ENCODE data around the gene N4BP2.

DNA sequence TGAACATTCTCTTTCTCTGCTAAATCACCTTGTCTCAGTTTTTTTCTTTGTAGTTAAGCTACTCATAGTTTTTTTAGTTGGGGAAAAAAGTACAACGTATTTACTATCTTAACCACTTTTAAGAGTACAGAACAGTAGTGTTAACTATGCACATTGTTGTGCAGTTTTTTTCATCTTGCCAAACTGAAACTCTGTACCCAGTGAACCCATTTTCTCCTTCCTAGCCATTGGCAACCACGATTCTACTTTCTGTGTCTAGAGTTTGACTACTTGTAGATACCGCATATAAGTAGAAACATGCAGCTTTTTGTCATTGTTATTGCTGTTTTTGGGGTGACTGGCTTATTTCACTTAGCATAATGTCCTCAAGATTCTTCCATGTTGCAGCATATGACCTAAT, 10.0 kb downstream of the N4BP2 start:
- TF ChIP-seq, protein P1, sequence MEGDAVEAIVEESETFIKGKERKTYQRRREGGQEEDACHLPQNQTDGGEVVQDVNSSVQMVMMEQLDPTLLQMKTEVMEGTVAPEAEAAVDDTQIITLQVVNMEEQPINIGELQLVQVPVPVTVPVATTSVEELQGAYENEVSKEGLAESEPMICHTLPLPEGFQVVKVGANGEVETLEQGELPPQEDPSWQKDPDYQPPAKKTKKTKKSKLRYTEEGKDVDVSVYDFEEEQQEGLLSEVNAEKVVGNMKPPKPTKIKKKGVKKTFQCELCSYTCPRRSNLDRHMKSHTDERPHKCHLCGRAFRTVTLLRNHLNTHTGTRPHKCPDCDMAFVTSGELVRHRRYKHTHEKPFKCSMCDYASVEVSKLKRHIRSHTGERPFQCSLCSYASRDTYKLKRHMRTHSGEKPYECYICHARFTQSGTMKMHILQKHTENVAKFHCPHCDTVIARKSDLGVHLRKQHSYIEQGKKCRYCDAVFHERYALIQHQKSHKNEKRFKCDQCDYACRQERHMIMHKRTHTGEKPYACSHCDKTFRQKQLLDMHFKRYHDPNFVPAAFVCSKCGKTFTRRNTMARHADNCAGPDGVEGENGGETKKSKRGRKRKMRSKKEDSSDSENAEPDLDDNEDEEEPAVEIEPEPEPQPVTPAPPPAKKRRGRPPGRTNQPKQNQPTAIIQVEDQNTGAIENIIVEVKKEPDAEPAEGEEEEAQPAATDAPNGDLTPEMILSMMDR (IDR thresholded peaks at IDR 0.05) = no peak
- no peak for TF ChIP-seq POLR2A (IDR thresholded peaks at IDR 0.05; ENCODE audit: low read depth)
- no peak for TF ChIP-seq POLR2AphosphoS5 (IDR thresholded peaks at IDR 0.05)
- TF ChIP-seq EP300 (IDR thresholded peaks at IDR 0.05) = no peak

Measured in esophagus muscularis mucosa (tissue), 4 donors.